Osteocyte (in vitro differentiated cells): ENCODE data around the gene FASTK. TPM values are rescaled to one million over a fixed set of nuclear protein-coding genes. Genes with fewer than 3 reads are reported as not detected.
A peak's percentile ranks its signal among the peaks of the same experiment; 100 is the strongest.

Source experiments
- DNase-seq: peaks from one replicate; pipeline ENCODE4 v3.0.0; 2021; ENCODE audit warnings: mixed read lengths; ENCODE audit not compliant: unreplicated experiment; ENCODE audit errors: extremely low spot score
- H3K27ac Mint-ChIP-seq: one replicate; pipeline ENCODE4 v1.8.0; 2021; ENCODE audit warnings: mild to moderate bottlenecking, mixed read lengths; ENCODE audit not compliant: unreplicated experiment
- H3K27me3 Mint-ChIP-seq: one replicate; pipeline ENCODE4 v1.8.0; 2021; ENCODE audit warnings: mixed read lengths; ENCODE audit not compliant: unreplicated experiment
- H3K36me3 Mint-ChIP-seq: one replicate; pipeline ENCODE4 v1.8.0; 2021; ENCODE audit warnings: mixed read lengths; ENCODE audit not compliant: unreplicated experiment
- H3K4me1 Mint-ChIP-seq: one replicate; pipeline ENCODE4 v1.8.0; 2021; ENCODE audit warnings: mixed read lengths; ENCODE audit not compliant: unreplicated experiment
- H3K4me3 Mint-ChIP-seq: one replicate; pipeline ENCODE4 v1.8.0; 2021; ENCODE audit warnings: mild to moderate bottlenecking, moderate library complexity, mixed read lengths; ENCODE audit not compliant: unreplicated experiment
- H3K9me3 Mint-ChIP-seq: one replicate; pipeline ENCODE4 v1.8.0; 2021; ENCODE audit warnings: mixed read lengths; ENCODE audit not compliant: unreplicated experiment
- CTCF ChIP-seq: fragments of 200-600 bp; sonication (generic); IDR thresholded peaks from 2 replicates; pipeline ENCODE4 v1.5.0; 2021; ENCODE audit warnings: antibody characterized with exemption, mild to moderate bottlenecking, moderate library complexity
- total RNA-seq: library from RNA; stranded (reverse); gene quantifications from 2 replicates; pipeline ENCODE4 v1.2.1, GENCODE V29; 2021

The FASTK gene
- total RNA-seq, 1 donor from 2014 or later = 104 TPM

GRCh38 chr7:151071032-151071866 is 9.4 kb downstream of the FASTK start:
- DNase-seq = no peak
- H3K27me3 Mint-ChIP-seq = no peaks in the 10 kb centered on the region
- peaks cover 30% of the 10 kb centered on the region for H3K36me3 Mint-ChIP-seq
- H3K27ac Mint-ChIP-seq = no peak overlapping the region
- peaks cover 7% of the 10 kb centered on the region for H3K4me1 Mint-ChIP-seq
- H3K9me3 Mint-ChIP-seq = no peaks in the 10 kb centered on the region
- H3K4me3 Mint-ChIP-seq = no peak overlapping the region
- TF ChIP-seq CTCF = no peak

- H3K27ac Mint-ChIP-seq = no peak overlapping the region
- H3K4me1 Mint-ChIP-seq = peaks cover 7% of the 10 kb centered on the region
- H3K27me3 Mint-ChIP-seq = no peaks in the 10 kb centered on the region
- H3K36me3 Mint-ChIP-seq = peaks cover 25% of the 10 kb centered on the region
- TF ChIP-seq CTCF = no peak
- H3K9me3 Mint-ChIP-seq = no peaks in the 10 kb centered on the region
- H3K4me3 Mint-ChIP-seq = no peak overlapping the region
- no peak for DNase-seq
Measured at GRCh38 chr7:151070574-151070960, 10.0 kb downstream of the FASTK start.

- peaks cover 7% of the 10 kb centered on the region for H3K4me1 Mint-ChIP-seq
- H3K9me3 Mint-ChIP-seq = no peaks in the 10 kb centered on the region
- no peak for TF ChIP-seq CTCF
- H3K27ac Mint-ChIP-seq = no peak overlapping the region
- no peaks in the 10 kb centered on the region for H3K27me3 Mint-ChIP-seq
- no peak for DNase-seq
- H3K4me3 Mint-ChIP-seq = no peak overlapping the region
- peaks cover 27% of the 10 kb centered on the region for H3K36me3 Mint-ChIP-seq
Measured at GRCh38 chr7:151069841-151070573, 10.6 kb downstream of the FASTK start.

GRCh38 chr7:151068069-151068773 is 12.4 kb downstream of the FASTK start:
- Mint-ChIP-seq H3K36me3 (peaks cover 23% of the 10 kb centered on the region), H3K4me3 (no peak overlapping the region), H3K9me3 (no peaks in the 10 kb centered on the region), H3K27me3 (no peaks in the 10 kb centered on the region), H3K4me1 (peaks cover 12% of the 10 kb centered on the region), H3K27ac (peak overlapping the region; percentile 18)
- no peak for TF ChIP-seq CTCF
- no peak for DNase-seq
